Epithelial cell of proximal tubule (primary cell): ENCODE measurements around the gene NID2. TPM values are rescaled to one million over a fixed set of nuclear protein-coding genes. Genes with fewer than 3 reads are reported as not detected.

ENCODE experiments used
- DNase-seq: peaks from one replicate; pipeline ENCODE4 v3.0.0-alpha.2; 2011; ENCODE audit warnings: low read depth
- H3K4me3 ChIP-seq: 2 replicates; pipeline ENCODE4 v1.5.1; 2011; ENCODE audit warnings: low read depth, mild to moderate bottlenecking, low read length
- total RNA-seq: library from RNA; depleted of rRNA; stranded (reverse); fragments of >200 nt; gene quantifications from 2 replicates; pipeline ENCODE4 v1.2.3, GENCODE V29; 2015
- TF ChIP-seq, protein P1 (sequence below): conservative IDR thresholded peaks from 2 replicates; pipeline ENCODE4 v1.5.1; 2012; ENCODE audit warnings: low read depth, mild to moderate bottlenecking, low read length

The NID2 gene
- total RNA-seq, 1 donor from 2014 or later: 13.5 TPM

DNA sequence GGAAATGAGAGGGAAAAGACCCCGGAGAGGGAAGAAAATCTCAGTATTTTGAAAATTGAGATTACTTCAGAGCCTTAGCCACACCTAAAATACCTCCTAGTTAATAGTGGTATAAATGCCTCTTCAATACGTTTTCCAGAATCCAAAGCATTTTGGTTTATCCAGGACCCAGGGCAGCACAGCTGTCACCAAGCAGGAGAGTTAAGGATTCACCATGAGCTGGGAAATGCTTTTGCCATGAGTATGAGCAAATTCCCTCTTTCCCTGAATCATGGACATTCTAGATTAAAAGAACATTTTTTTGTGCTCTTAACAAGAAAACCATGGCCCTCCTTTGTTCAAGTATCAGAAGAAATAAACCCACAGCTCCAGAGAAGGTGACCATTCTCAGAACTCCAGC is 101.3 kb downstream of the NID2 start:
- TF ChIP-seq, protein P1, sequence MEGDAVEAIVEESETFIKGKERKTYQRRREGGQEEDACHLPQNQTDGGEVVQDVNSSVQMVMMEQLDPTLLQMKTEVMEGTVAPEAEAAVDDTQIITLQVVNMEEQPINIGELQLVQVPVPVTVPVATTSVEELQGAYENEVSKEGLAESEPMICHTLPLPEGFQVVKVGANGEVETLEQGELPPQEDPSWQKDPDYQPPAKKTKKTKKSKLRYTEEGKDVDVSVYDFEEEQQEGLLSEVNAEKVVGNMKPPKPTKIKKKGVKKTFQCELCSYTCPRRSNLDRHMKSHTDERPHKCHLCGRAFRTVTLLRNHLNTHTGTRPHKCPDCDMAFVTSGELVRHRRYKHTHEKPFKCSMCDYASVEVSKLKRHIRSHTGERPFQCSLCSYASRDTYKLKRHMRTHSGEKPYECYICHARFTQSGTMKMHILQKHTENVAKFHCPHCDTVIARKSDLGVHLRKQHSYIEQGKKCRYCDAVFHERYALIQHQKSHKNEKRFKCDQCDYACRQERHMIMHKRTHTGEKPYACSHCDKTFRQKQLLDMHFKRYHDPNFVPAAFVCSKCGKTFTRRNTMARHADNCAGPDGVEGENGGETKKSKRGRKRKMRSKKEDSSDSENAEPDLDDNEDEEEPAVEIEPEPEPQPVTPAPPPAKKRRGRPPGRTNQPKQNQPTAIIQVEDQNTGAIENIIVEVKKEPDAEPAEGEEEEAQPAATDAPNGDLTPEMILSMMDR: no peak
- DNase-seq: no peak
- H3K4me3 ChIP-seq: no peak overlapping the region

DNA sequence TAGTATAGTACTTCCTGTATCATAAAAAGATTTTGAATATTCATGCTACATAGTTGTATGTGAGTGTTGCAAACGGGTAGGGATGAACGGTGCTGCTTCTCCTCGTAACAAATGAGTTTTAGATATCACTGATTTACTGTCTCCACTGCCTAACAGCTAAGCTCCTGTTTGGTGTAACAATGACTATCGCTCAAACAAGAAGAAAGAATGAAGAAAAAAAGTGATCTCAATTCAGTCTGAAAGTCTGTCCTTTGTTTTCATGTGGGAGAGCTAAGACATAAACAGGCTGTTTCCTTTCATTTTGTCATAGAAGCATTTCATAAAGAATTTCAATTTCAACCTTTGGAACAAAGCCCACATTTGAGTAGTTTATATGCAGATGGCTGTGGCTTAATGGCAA is 105.6 kb downstream of the NID2 start:
- no peak for DNase-seq
- H3K4me3 ChIP-seq: no peak overlapping the region
- TF ChIP-seq, protein P1: no peak

DNA sequence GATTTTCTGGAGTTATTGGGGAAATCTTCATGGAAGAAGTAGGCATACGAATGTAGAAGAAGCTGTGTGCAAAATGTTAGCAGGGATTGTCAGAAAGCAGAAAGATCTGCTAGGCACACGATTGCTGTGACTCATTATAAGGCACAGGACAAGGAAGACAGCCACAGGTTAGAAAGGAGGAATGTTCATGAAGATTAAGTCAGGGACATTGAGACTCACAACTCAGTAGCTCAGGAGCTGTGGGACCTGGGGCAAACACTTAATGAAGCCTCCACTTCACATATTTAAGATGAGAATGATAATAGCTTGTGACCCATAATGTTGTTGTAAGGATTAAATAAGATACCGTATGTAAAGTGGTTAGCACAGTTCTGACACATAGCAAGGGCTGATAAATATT is 106.1 kb downstream of the NID2 start:
- no peak for DNase-seq
- TF ChIP-seq, protein P1: no peak
- no peak overlapping the region for H3K4me3 ChIP-seq

DNA sequence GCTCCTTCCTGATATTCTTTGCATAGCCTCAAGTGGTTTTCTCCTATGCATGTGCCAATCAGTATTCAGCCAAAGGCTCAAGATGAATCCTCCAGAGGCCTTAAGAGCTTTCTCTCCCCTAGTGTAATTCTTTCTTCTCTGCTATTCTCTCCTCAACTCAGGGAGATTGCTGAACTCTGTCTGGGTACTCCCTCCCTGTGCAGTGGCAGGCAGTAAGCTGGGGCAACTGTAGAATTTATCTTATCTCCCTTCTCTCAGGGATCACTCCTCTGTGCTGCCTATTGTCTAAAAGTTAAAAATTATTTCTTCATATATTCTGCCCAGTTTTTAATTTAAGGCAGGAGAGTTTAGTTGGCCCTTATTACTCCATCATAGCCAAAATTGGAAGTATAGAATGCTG is 108.0 kb downstream of the NID2 start:
- H3K4me3 ChIP-seq: no peak overlapping the region
- TF ChIP-seq, protein P1: no peak
- DNase-seq: no peak

DNA sequence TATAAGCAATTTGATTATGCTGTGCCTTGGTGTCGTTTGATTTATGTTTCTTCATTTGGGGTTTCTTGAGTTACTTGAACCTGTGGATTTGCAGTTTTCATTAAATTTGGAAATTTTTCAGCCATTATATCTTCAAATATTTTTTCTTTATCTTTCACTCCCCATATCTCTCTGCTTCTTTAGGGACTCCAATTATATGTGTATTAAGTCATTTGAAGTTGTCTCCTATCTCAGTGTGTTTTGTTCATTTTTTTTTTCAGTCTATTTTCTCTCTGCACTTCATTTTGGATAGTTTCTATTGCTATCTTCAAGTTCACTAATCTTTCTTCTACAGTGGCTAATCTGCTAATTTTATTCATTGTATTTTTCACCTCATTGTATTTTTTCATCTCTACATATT is 108.9 kb downstream of the NID2 start:
- H3K4me3 ChIP-seq: no peak overlapping the region
- TF ChIP-seq, protein P1: no peak
- DNase-seq: no peak

DNA sequence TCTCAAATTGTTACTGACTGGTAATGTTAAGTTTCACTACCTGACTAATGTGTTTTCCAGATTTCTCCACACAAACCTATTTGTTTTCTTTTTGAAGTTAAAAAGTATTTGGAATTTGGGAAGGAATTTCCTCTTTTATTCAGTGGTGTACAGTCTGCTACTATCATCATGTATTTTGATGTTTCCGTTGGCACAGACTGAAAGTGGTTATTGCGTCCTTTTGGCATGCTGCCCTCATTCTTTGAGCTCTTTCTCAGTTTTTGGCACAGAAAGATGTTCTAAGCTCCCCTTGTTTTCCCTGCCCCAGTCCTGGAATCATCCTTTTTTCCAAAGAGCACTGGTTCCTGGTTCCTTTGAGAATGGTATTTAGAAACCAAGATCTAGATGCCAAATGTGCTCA is 110.9 kb downstream of the NID2 start:
- DNase-seq: no peak
- H3K4me3 ChIP-seq: no peak overlapping the region
- TF ChIP-seq, protein P1: no peak

Other genes starting within 250 kb of the NID2 start
- 1.8 and 2.5 TPM in 2 replicates for gene GNG2, start 208.4 kb downstream of the NID2 start, total RNA-seq
- 96.9 and 101 TPM in 2 replicates for gene RTRAF, start 79.5 kb downstream of the NID2 start, total RNA-seq
- not detected in 2 replicates for gene PTGDR, start 198.6 kb upstream of the NID2 start, total RNA-seq
- 2.2 TPM in 2 replicates for gene PTGER2, start 245.3 kb upstream of the NID2 start, total RNA-seq